ENCODE data around the gene RPL26.
"Not testable (repeated sequence)": the region's sequence is repeated elsewhere in the genome, so short reads cannot be mapped to it uniquely, and the experiment has no call there.

RPL26 gene

GRCh38 chr17:8393470-8394231, 10.7 kb upstream of the RPL26 start:
- peak; percentile 11 for DNase-seq

- no peak for DNase-seq
Observed at GRCh38 chr17:8392674-8393469, 9.9 kb upstream of the RPL26 start.

GRCh38 chr17:8392274-8392673, 9.3 kb upstream of the RPL26 start:
- no peak for DNase-seq

GRCh38 chr17:8391711-8392110, 8.7 kb upstream of the RPL26 start:
- DNase-seq = no peak

GRCh38 chr17:8387914-8388651, 5.1 kb upstream of the RPL26 start:
- no peak for DNase-seq

GRCh38 chr17:8386841-8387240, 3.8 kb upstream of the RPL26 start:
- DNase-seq = no peak

- no peak for DNase-seq
Observed at GRCh38 chr17:8384801-8385378, 1.9 kb upstream of the RPL26 start.

GRCh38 chr17:8382880-8383142, 182 bp downstream of the RPL26 start:
- no peak for DNase-seq

- no peak for DNase-seq
Observed at GRCh38 chr17:8382052-8382879, 727 bp downstream of the RPL26 start.

- DNase-seq = no peak
Observed at GRCh38 chr17:8380049-8380448, 2.9 kb downstream of the RPL26 start.

GRCh38 chr17:8378117-8378516, 4.9 kb downstream of the RPL26 start:
- DNase-seq = not testable (repeated sequence)

GRCh38 chr17:8377422-8377821, 5.6 kb downstream of the RPL26 start:
- no peak for DNase-seq

- peak; percentile 92 for DNase-seq
Observed at GRCh38 chr17:8376271-8377067, 6.5 kb downstream of the RPL26 start, which contains the start of gene KRABD2. Gene KRABD2, minus strand, starts transcription at chr17:8376704.

- no peak for DNase-seq
Observed at GRCh38 chr17:8375738-8376259, 7.2 kb downstream of the RPL26 start.

- not testable (repeated sequence) for DNase-seq
Observed at GRCh38 chr17:8373856-8374255, 9.1 kb downstream of the RPL26 start.

- DNase-seq = no peak
Observed at GRCh38 chr17:8372422-8372821, 10.6 kb downstream of the RPL26 start.

GRCh38 chr17:8371786-8372185, 11.2 kb downstream of the RPL26 start:
- DNase-seq = no peak

GRCh38 chr17:8369944-8370343, 13.0 kb downstream of the RPL26 start:
- no peak for DNase-seq

GRCh38 chr17:8368193-8368592, 14.8 kb downstream of the RPL26 start:
- no peak for DNase-seq

GRCh38 chr17:8366231-8366630, 16.8 kb downstream of the RPL26 start:
- DNase-seq = no peak

GRCh38 chr17:8365143-8365542, 17.9 kb downstream of the RPL26 start:
- DNase-seq = no peak

Measured in activated naive CD4-positive, alpha-beta T cell treated with Interleukin-2 at 50 U/mL for 16 hours (primary cell).